Hepatocyte (in vitro differentiated cells): ENCODE data around the gene BICD2. TPM values are rescaled to one million over a fixed set of nuclear protein-coding genes. Genes with fewer than 3 reads are reported as not detected.
A peak's percentile ranks its signal among the peaks of the same experiment; 100 is the strongest.
"Not testable (repeated sequence)": the region's sequence is repeated elsewhere in the genome, so short reads cannot be mapped to it uniquely, and the experiment has no call there.

Experiments
- DNase-seq: peaks from one replicate; pipeline ENCODE4 v3.0.0-alpha.2; 2016; ENCODE audit warnings: low spot score
- H2AFZ ChIP-seq: fragments of 200-600 bp; sonication (generic); 2 replicates; pipeline ENCODE4 v1.6.0; 2016; ENCODE audit warnings: antibody characterized with exemption, mild to moderate bottlenecking
- H3K27ac ChIP-seq: fragments of 200-600 bp; sonication (generic); 2 replicates; pipeline ENCODE4 v1.5.1; 2016; ENCODE audit warnings: mild to moderate bottlenecking
- H3K27me3 ChIP-seq: fragments of 200-600 bp; sonication (generic); 2 replicates; pipeline ENCODE4 v1.6.1; 2016
- H3K36me3 ChIP-seq: fragments of 200-600 bp; sonication (generic); replicated peaks from 2 replicates; pipeline ENCODE4 v1.5.1; 2016; ENCODE audit warnings: low read depth; ENCODE audit not compliant: insufficient read depth
- H3K4me1 ChIP-seq: fragments of 200-600 bp; sonication (generic); 2 replicates; pipeline ENCODE4 v1.5.1; 2016; ENCODE audit warnings: mild to moderate bottlenecking, moderate library complexity; ENCODE audit not compliant: insufficient read depth
- H3K4me2 ChIP-seq: fragments of 200-600 bp; sonication (generic); 2 replicates; pipeline ENCODE4 v1.6.0; 2016
- H3K4me3 ChIP-seq: fragments of 200-600 bp; sonication (generic); 2 replicates; pipeline ENCODE4 v1.5.1; 2016; ENCODE audit warnings: mild to moderate bottlenecking
- H3K79me2 ChIP-seq: fragments of 200-600 bp; sonication (generic); 2 replicates; pipeline ENCODE4 v1.6.0; 2017; ENCODE audit warnings: mild to moderate bottlenecking
- H3K9me2 ChIP-seq: fragments of 200-600 bp; sonication (generic); replicated peaks from 2 replicates; pipeline ENCODE4 v1.6.0; 2017; ENCODE audit warnings: mild to moderate bottlenecking; ENCODE audit not compliant: insufficient read depth
- H3K9me3 ChIP-seq: fragments of 200-600 bp; sonication (generic); 2 replicates; pipeline ENCODE4 v1.5.1; 2016; ENCODE audit warnings: low read depth, mild to moderate bottlenecking
- H4K20me1 ChIP-seq: fragments of 200-600 bp; sonication (generic); 2 replicates; pipeline ENCODE4 v1.6.0; 2016; ENCODE audit warnings: mild to moderate bottlenecking; ENCODE audit not compliant: insufficient read depth, poor library complexity, severe bottlenecking
- EZH2 ChIP-seq: fragments of 200-600 bp; sonication (generic); IDR thresholded peaks from 2 replicates; pipeline ENCODE4 v1.6.1; 2016; ENCODE audit warnings: antibody characterized with exemption, mild to moderate bottlenecking, borderline replicate concordance
- EZH2phosphoT487 ChIP-seq: fragments of 200-600 bp; sonication (generic); IDR thresholded peaks from one replicate; pipeline ENCODE4 v1.6.1; 2018; ENCODE audit warnings: antibody characterized with exemption, mild to moderate bottlenecking, low read depth, moderate library complexity; ENCODE audit not compliant: unreplicated experiment, severe bottlenecking
- WGBS: methylation state at CpG from one replicate; pipeline ENCODE4 v1.1.6; 2016; ENCODE audit warnings: low lambda C conversion rate; ENCODE audit errors: missing lambda C conversion rate; 5-methylcytosine and 5-hydroxymethylcytosine counted together
- polyA plus RNA-seq: library from polyadenylated mRNA; unstranded; fragments of >200 nt; fragmentation: Nextera tagmentation; extraction: Ambion mirVana; gene quantifications from 2 replicates; pipeline ENCODE4 v1.2.1, GENCODE V29; 2016
- total RNA-seq: library from RNA; depleted of rRNA; stranded (reverse); fragments of >200 nt; gene quantifications from 2 replicates; pipeline ENCODE4 v1.2.3, GENCODE V29; 2014
- TF ChIP-seq, protein P1 (sequence below): fragments of 200-600 bp; sonication (generic); IDR thresholded peaks from 2 replicates; pipeline ENCODE4 v1.5.1; 2016; ENCODE audit warnings: antibody characterized with exemption, mild to moderate bottlenecking; ENCODE audit not compliant: poor library complexity

BICD2 gene
- 19.9 and 25.7 TPM in 2 replicates for total RNA-seq
- 11.0 and 13.2 TPM in 2 replicates for polyA plus RNA-seq

DNA sequence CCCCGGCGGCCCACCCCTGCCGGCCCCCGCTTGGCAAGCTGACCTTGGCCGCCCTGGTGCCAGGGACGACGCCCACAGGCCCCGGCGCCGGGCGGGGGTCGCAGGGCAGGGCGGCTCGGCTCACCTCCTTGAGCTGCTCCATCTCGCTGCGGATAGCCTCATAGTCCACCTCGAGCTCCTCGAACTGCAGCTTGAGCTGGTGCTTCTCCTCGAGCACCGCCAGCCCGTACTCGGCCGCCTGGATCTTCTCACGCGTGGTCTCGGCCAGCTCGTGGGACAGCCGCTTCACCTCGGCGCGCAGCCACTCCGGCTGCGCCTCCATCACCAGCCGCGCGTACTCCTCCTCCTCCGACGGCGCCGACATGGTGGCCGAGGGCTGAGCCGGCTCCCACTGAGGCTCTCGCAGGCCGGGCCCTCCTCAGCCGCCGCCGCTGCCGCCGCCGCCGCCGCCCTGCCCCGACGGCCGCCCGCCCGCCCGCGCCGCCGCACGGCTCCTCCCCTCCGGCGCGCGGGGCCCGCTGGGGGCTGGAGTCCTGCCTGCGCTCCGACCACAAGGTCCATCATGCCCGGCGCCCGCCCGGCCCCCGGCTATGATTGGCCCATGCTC, at the start of gene BICD2:
Gene BICD2 (minus strand): TSS at position 453 of the 607 bp plus-strand sequence. CDS start 89 bp downstream, at position 364.
- TF ChIP-seq EZH2phosphoT487 = no peak
- DNase-seq = no peak
- peaks cover 50% of the 10 kb centered on the region for H3K79me2 ChIP-seq
- no peaks in the 10 kb centered on the region for H3K9me3 ChIP-seq
- no peaks in the 10 kb centered on the region for H3K36me3 ChIP-seq
- H3K9me2 ChIP-seq = no peaks in the 10 kb centered on the region
- peak within 1 kb of the TSS; percentile 98 for H3K4me2 ChIP-seq
- H3K4me1 ChIP-seq = peaks cover 20% of the 10 kb centered on the region
- peak within 1 kb of the TSS; percentile 100 for H3K27ac ChIP-seq
- H2AFZ ChIP-seq = peak within 1 kb of the TSS; percentile 92
- 0% methylated on average over 18 of the region's 74 CpGs for WGBS
- H3K27me3 ChIP-seq = no peaks in the 10 kb centered on the region
- H4K20me1 ChIP-seq = peaks cover 45% of the 10 kb centered on the region
- peak within 1 kb of the TSS; percentile 92 for H3K4me3 ChIP-seq

DNA sequence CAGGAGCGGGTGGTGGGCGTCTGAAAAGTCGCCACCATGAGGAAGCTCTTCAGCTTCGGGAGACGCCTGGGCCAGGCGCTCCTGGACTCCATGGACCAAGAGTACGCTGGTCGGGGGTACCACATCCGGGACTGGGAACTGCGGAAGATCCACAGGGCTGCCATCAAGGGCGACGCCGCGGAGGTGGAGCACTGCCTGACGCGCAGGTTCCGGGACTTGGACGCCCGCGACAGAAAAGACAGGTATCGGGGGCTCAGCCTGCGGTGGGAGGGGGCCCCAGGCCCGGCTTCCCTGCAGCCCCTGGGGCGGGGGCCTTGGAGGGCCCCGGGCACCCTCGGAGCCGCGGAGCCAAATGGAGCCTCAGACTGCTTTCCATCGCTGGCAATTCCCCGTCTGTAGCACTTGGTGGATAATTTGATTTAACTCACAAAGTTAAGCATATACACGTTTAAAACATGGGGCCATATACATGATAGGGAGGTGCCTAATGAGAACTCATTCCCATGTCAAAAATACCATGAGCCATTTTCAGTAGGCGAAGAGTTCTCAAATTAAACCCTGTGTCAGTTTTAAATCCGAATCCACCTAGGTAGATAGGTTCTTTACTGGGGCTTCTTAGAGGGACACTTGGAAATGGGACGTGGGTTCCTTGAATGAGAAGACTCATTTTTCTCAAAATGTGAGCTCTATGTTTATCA, 45.1 kb upstream of the BICD2 start:
- not testable (repeated sequence) for DNase-seq, H3K27ac ChIP-seq, H3K79me2 ChIP-seq, H3K9me3 ChIP-seq, H3K4me3 ChIP-seq, H2AFZ ChIP-seq, H3K36me3 ChIP-seq, H4K20me1 ChIP-seq, H3K9me2 ChIP-seq
- peak overlapping the region; percentile 86 for H3K4me2 ChIP-seq
- peaks cover 15% of the 10 kb centered on the region for H3K4me1 ChIP-seq
- H3K27me3 ChIP-seq = peaks cover 89% of the 10 kb centered on the region
- peak; percentile 39 for TF ChIP-seq EZH2
- peak; percentile 26 for TF ChIP-seq EZH2phosphoT487
- WGBS = 13% methylated on average over 33 of the region's 34 CpGs

DNA sequence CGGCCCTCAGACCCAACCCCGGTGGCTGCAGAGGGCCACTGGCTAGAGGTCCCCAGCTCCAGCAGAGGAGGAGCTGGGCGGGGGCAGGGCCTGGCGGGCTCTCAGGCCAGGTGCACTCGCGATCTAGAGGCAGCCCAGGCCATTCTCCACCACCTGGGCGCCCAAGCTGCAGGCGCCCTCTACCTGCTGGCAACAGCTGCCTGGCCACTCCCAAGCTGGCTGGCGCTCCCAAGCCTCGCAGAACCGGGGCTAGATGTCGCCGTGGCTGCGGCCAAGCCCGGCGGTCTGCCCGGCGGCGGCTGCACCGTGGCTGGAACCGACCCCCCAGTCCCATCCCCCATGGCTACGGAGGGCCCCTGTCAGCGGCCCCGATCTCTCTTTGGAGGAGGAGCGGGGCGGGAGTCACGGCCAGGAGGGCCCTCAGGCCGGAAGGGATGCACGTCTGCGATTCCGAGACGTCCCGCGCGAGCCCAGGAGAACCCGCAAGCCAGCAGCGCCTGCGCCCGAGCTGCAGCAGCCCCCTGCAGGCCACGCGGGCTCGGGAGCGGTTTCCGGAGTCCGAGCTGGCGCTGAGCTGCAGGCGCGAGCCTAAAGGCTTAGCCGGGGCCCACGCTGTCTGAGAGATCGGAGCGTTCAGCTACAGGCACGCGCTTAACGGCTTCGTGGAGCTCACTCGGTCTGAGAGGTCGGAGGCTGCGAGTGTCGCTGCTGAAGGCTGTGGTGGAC, 44.3 kb upstream of the BICD2 start:
- H3K27me3 ChIP-seq = peaks cover 90% of the 10 kb centered on the region

More for the DNA sequence above, 44.3 kb upstream of the BICD2 start:
- Histone ChIP-seq H3K4me1 (peaks cover 15% of the 10 kb centered on the region), H3K36me3 (no peaks in the 10 kb centered on the region), H3K79me2 (no peaks in the 10 kb centered on the region), H3K9me2 (no peaks in the 10 kb centered on the region), H3K9me3 (no peaks in the 10 kb centered on the region), H2AFZ (no peak overlapping the region), H3K4me2 (peak overlapping the region; percentile 86), H3K4me3 (no peak overlapping the region), H4K20me1 (peaks cover 3% of the 10 kb centered on the region), H3K27ac (no peak overlapping the region)
- TF ChIP-seq, protein P1, sequence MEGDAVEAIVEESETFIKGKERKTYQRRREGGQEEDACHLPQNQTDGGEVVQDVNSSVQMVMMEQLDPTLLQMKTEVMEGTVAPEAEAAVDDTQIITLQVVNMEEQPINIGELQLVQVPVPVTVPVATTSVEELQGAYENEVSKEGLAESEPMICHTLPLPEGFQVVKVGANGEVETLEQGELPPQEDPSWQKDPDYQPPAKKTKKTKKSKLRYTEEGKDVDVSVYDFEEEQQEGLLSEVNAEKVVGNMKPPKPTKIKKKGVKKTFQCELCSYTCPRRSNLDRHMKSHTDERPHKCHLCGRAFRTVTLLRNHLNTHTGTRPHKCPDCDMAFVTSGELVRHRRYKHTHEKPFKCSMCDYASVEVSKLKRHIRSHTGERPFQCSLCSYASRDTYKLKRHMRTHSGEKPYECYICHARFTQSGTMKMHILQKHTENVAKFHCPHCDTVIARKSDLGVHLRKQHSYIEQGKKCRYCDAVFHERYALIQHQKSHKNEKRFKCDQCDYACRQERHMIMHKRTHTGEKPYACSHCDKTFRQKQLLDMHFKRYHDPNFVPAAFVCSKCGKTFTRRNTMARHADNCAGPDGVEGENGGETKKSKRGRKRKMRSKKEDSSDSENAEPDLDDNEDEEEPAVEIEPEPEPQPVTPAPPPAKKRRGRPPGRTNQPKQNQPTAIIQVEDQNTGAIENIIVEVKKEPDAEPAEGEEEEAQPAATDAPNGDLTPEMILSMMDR = peak; percentile 10
- TF ChIP-seq EZH2 = peak; percentile 80
- no peak for TF ChIP-seq EZH2phosphoT487
- WGBS = 2% methylated on average over 43 of the region's 60 CpGs
- peak; percentile 91 for DNase-seq
